MM.1S (cell line): ENCODE measurements around the gene NPC1.

Experiments
- DNase-seq: peaks from one replicate; pipeline ENCODE4 v3.0.0-alpha.2; 2015
- H2AFZ ChIP-seq: fragments of 300-600 bp; sonication (generic); 2 replicates; pipeline ENCODE4 v1.6.0; 2016; ENCODE audit warnings: antibody characterized with exemption, low read length
- H3F3A ChIP-seq: fragments of 300-600 bp; sonication (generic); 2 replicates; pipeline ENCODE4 v1.6.1; 2016; ENCODE audit warnings: mild to moderate bottlenecking, antibody characterized with exemption, low read length, moderate library complexity, mixed read lengths; ENCODE audit not compliant: insufficient read depth
- H3K27ac ChIP-seq: fragments of 300-600 bp; sonication (generic); 2 replicates; pipeline ENCODE4 v1.5.1; 2016; ENCODE audit warnings: mild to moderate bottlenecking, low read length
- H3K27me3 ChIP-seq: fragments of 300-600 bp; sonication (generic); replicated peaks from 2 replicates; pipeline ENCODE4 v1.6.0; 2016; ENCODE audit warnings: low read length; ENCODE audit not compliant: insufficient read depth
- H3K36me3 ChIP-seq: fragments of 300-600 bp; sonication (generic); replicated peaks from 2 replicates; pipeline ENCODE4 v1.6.1; 2016; ENCODE audit warnings: mild to moderate bottlenecking, low read length, mixed read lengths; ENCODE audit not compliant: insufficient read depth
- H3K4me1 ChIP-seq: fragments of 300-600 bp; sonication (generic); 2 replicates; pipeline ENCODE4 v1.6.1; 2016; ENCODE audit warnings: low read length, mixed read lengths
- H3K4me2 ChIP-seq: fragments of 300-600 bp; sonication (generic); 2 replicates; pipeline ENCODE4 v1.6.0; 2016; ENCODE audit warnings: low read depth, low read length
- H3K4me3 ChIP-seq: fragments of 300-600 bp; sonication (generic); 2 replicates; pipeline ENCODE4 v1.5.1; 2016; ENCODE audit warnings: low read length, mixed read lengths
- H3K79me2 ChIP-seq: fragments of 300-600 bp; sonication (generic); 2 replicates; pipeline ENCODE4 v1.6.1; 2016; ENCODE audit warnings: mixed run types, low read length, mixed read lengths
- H3K9ac ChIP-seq: fragments of 300-600 bp; sonication (generic); 2 replicates; pipeline ENCODE4 v1.6.1; 2016; ENCODE audit warnings: low read length, mixed read lengths
- H3K9me2 ChIP-seq: fragments of 300-600 bp; sonication (generic); replicated peaks from 2 replicates; pipeline ENCODE4 v1.6.1; 2016; ENCODE audit warnings: mild to moderate bottlenecking, low read length, mixed read lengths; ENCODE audit not compliant: insufficient read depth
- H3K9me3 ChIP-seq: fragments of 300-600 bp; sonication (generic); replicated peaks from 2 replicates; pipeline ENCODE4 v1.6.1; 2016; ENCODE audit warnings: mild to moderate bottlenecking, low read length, mixed read lengths; ENCODE audit not compliant: insufficient read depth
- H4K20me1 ChIP-seq: fragments of 300-600 bp; sonication (generic); 2 replicates; pipeline ENCODE4 v1.6.1; 2016; ENCODE audit warnings: mild to moderate bottlenecking, low read length, moderate library complexity, mixed read lengths; ENCODE audit not compliant: insufficient read depth
- EZH2 ChIP-seq: fragments of 300-600 bp; sonication (generic); optimal IDR thresholded peaks from 2 replicates; pipeline ENCODE3; 2017; ENCODE audit warnings: low read depth, mild to moderate bottlenecking, antibody characterized with exemption, low read length, mixed read lengths
- EZH2phosphoT487 ChIP-seq: fragments of 300-600 bp; sonication (generic); IDR thresholded peaks from 2 replicates; pipeline ENCODE4 v1.6.1; 2018; ENCODE audit warnings: antibody characterized with exemption, low read length
- TF ChIP-seq, protein P1 (sequence below): fragments of 300-600 bp; sonication (generic); IDR thresholded peaks from 2 replicates; pipeline ENCODE4 v1.5.1; 2016; ENCODE audit warnings: antibody characterized with exemption, low read length, mixed read lengths

NPC1 gene

GRCh38 chr18:23570912-23571504 is 15.3 kb downstream of the NPC1 start:
- Histone ChIP-seq H3K9me3 (no peaks in the 10 kb centered on the region), H3K9me2 (no peaks in the 10 kb centered on the region), H3K79me2 (0 out of 2 replicates have a peak, but pooled peaks cover 4% of the 10 kb centered on the region), H3K4me3 (no peak overlapping the region), H4K20me1 (no peaks in the 10 kb centered on the region), H3K4me1 (peaks cover 11% of the 10 kb centered on the region), H3K9ac (no peak overlapping the region), H3F3A (no peaks in the 10 kb centered on the region), H3K4me2 (no peak overlapping the region), H3K36me3 (0 out of 2 replicates have a peak, but pooled peaks cover 4% of the 10 kb centered on the region), H3K27me3 (no peaks in the 10 kb centered on the region), H2AFZ (no peak overlapping the region), H3K27ac (no peak overlapping the region)
- TF ChIP-seq, protein P1, sequence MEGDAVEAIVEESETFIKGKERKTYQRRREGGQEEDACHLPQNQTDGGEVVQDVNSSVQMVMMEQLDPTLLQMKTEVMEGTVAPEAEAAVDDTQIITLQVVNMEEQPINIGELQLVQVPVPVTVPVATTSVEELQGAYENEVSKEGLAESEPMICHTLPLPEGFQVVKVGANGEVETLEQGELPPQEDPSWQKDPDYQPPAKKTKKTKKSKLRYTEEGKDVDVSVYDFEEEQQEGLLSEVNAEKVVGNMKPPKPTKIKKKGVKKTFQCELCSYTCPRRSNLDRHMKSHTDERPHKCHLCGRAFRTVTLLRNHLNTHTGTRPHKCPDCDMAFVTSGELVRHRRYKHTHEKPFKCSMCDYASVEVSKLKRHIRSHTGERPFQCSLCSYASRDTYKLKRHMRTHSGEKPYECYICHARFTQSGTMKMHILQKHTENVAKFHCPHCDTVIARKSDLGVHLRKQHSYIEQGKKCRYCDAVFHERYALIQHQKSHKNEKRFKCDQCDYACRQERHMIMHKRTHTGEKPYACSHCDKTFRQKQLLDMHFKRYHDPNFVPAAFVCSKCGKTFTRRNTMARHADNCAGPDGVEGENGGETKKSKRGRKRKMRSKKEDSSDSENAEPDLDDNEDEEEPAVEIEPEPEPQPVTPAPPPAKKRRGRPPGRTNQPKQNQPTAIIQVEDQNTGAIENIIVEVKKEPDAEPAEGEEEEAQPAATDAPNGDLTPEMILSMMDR = no peak
- TF ChIP-seq EZH2 = no peak
- TF ChIP-seq EZH2phosphoT487 = no peak
- no peak for DNase-seq

DNA sequence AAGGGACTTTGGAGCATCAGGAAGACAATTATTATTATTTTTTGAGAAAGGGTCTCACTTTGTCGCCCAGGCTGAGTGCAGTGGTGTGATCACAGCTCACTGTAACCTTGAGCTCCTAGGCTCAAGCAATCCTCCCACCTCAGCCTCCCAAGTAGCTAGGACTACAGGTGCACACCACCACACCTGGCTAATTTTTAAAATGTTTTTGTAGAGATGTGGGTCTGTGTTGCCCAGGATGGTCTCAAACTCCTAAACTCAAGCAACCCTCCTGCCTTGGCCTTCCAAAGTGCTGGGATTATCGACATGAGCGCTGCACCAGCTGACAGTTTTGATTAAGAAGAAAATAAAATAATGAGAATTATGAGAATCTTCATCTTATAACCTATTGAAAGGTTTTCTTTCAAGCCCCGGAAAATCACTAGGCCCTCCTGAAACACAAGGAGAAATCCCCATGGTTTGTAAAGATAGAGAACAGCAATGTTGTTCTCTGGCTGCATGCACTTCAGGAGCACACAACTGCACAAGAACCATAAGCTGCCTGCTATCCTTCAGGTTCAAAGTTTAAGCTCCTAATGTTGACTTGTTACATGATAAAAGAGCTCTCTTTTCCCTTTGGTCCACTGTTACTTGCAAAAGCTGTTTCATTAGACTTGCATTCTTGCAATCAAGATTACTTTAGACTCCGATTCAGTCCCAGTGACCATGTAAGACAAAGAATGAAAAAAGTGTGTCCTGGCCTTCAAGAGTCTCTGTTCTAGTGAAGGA is 16.8 kb downstream of the NPC1 start:
- no peaks in the 10 kb centered on the region for H3K9me2 ChIP-seq
- H3K4me2 ChIP-seq = no peak overlapping the region
- no peaks in the 10 kb centered on the region for H3F3A ChIP-seq
- H3K4me3 ChIP-seq = no peak overlapping the region
- no peaks in the 10 kb centered on the region for H4K20me1 ChIP-seq
- H3K9ac ChIP-seq = no peak overlapping the region
- H2AFZ ChIP-seq = no peak overlapping the region
- TF ChIP-seq, protein P1 = no peak
- no peak for TF ChIP-seq EZH2phosphoT487
- DNase-seq = no peak
- H3K79me2 ChIP-seq = 0 out of 2 replicates have a peak, but pooled peaks cover 4% of the 10 kb centered on the region
- H3K27me3 ChIP-seq = no peaks in the 10 kb centered on the region
- no peak overlapping the region for H3K27ac ChIP-seq
- H3K4me1 ChIP-seq = peaks cover 9% of the 10 kb centered on the region
- 0 out of 2 replicates have a peak, but pooled peaks cover 4% of the 10 kb centered on the region for H3K36me3 ChIP-seq
- H3K9me3 ChIP-seq = no peaks in the 10 kb centered on the region

DNA sequence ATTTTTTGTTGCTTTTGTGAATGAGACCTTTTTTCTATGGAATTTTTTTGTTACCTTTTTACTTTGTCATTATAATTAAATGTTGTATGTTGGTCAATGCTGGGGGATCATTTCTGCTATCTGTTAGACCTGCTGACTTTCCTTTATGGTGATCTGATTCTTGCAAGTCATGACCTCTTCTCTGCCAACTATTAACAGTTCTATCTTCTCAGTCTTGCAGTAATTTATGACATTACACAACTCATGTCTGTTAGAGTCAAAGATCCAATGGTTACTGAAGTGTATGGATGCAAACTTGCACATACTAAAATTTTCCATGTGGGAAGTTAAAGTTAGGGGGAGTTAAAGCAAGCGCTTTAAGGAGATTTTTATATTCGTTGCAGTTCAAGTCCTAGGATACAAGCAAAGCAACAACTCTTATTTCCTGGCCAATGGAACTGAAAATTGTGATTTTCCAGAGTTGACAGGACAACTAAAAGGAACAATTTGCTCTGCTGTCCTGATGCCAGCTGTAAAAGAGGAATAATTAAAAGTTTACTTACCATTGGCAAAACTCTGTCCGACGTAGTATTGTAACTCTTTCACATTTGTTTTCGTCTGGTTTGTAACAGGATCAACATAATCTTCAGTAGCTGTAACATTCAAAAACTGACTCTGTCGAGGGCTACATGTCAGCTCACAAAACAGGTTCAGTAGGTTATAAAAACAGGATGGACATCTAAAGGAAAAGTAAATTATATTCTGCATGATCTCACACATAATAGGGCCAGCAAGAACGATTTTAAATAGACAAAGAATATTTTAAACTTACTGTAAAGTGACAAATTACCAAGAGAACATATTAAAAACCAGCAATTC is 17.8 kb downstream of the NPC1 start:
- DNase-seq = no peak
- no peak for TF ChIP-seq EZH2phosphoT487
- Histone ChIP-seq H3K79me2 (no peaks in the 10 kb centered on the region), H3K4me2 (no peak overlapping the region), H3K27ac (no peak overlapping the region), H3K9me2 (no peaks in the 10 kb centered on the region), H3F3A (no peaks in the 10 kb centered on the region), H2AFZ (no peak overlapping the region), H3K9me3 (no peaks in the 10 kb centered on the region), H3K4me3 (no peak overlapping the region), H4K20me1 (no peaks in the 10 kb centered on the region), H3K9ac (no peak overlapping the region), H3K36me3 (0 out of 2 replicates have a peak, but pooled peaks cover 4% of the 10 kb centered on the region), H3K4me1 (no peaks in the 10 kb centered on the region), H3K27me3 (no peaks in the 10 kb centered on the region)
